Neural cell (in vitro differentiated cells): ENCODE data around the gene C11orf21. TPM values are rescaled to one million over a fixed set of nuclear protein-coding genes. Genes with fewer than 3 reads are reported as not detected.

Source experiments
- H2AFZ ChIP-seq: fragments of 200-600, 300-800 bp; sonication (generic), shearing (Covaris generic); 2 replicates; pipeline ENCODE4 v1.6.0; 2014; ENCODE audit warnings: low read depth, mild to moderate bottlenecking, antibody characterized with exemption, low read length, moderate library complexity
- H3F3A ChIP-seq: fragments of 200-600 bp; shearing (Covaris generic); 2 replicates; pipeline ENCODE4 v1.6.1; 2016; ENCODE audit warnings: mild to moderate bottlenecking, moderate library complexity, mixed read lengths, antibody characterized with exemption, low read length; ENCODE audit not compliant: insufficient read depth, poor library complexity, severe bottlenecking
- H3K27ac ChIP-seq: fragments of 200-600, 300-800 bp; sonication (generic), shearing (Covaris generic); 2 replicates; pipeline ENCODE4 v1.5.1; 2014; ENCODE audit warnings: mild to moderate bottlenecking, low read length, moderate library complexity
- H3K27me3 ChIP-seq: fragments of 300-800, 200-600 bp; sonication (generic), shearing (Covaris generic); 2 replicates; pipeline ENCODE4 v1.6.0; 2014; ENCODE audit warnings: mild to moderate bottlenecking, low read depth, low read length, moderate library complexity; ENCODE audit not compliant: insufficient read depth
- H3K36me3 ChIP-seq: fragments of 300-800, 200-600 bp; sonication (generic), shearing (Covaris generic); 2 replicates; pipeline ENCODE4 v1.5.1; 2014; ENCODE audit warnings: mild to moderate bottlenecking, antibody characterized with exemption, low read length, moderate library complexity; ENCODE audit not compliant: insufficient read depth
- H3K4me2 ChIP-seq: fragments of 300-800, 200-600 bp; sonication (generic), shearing (Covaris generic); 2 replicates; pipeline ENCODE4 v1.6.0; 2014; ENCODE audit warnings: mild to moderate bottlenecking, low read length
- H3K4me3 ChIP-seq: fragments of 300-800, 200-600 bp; sonication (generic), shearing (Covaris generic); 2 replicates; pipeline ENCODE4 v1.5.1; 2014; ENCODE audit warnings: mild to moderate bottlenecking, low read length, moderate library complexity
- H3K79me2 ChIP-seq: fragments of 200-600 bp; shearing (Covaris generic); replicated peaks from 2 replicates; pipeline ENCODE4 v1.6.0; 2014; ENCODE audit warnings: mild to moderate bottlenecking, low read length, moderate library complexity; ENCODE audit not compliant: insufficient read depth
- H3K9ac ChIP-seq: fragments of 300-800, 200-600 bp; sonication (generic), shearing (Covaris generic); 2 replicates; pipeline ENCODE4 v1.6.1; 2016; ENCODE audit warnings: mild to moderate bottlenecking, low read length, mixed read lengths
- H3K9me2 ChIP-seq: fragments of 200-600 bp; shearing (Covaris generic); 2 replicates; pipeline ENCODE4 v1.6.1; 2016; ENCODE audit warnings: mild to moderate bottlenecking, low read length, mixed read lengths; ENCODE audit not compliant: insufficient read depth
- H3K9me3 ChIP-seq: fragments of 200-600, 300-800 bp; sonication (generic), shearing (Covaris generic); 2 replicates; pipeline ENCODE4 v1.6.1; 2016; ENCODE audit warnings: mild to moderate bottlenecking, mixed run types, low read length, moderate library complexity, mixed read lengths
- H4K20me1 ChIP-seq: fragments of 200-600 bp; shearing (Covaris generic); 2 replicates; pipeline ENCODE4 v1.6.1; 2016; ENCODE audit warnings: mild to moderate bottlenecking, mixed run types; ENCODE audit not compliant: insufficient read depth
- EP300 ChIP-seq: fragments of 450-650 bp; conservative IDR thresholded peaks from 2 replicates; pipeline ENCODE4 v1.6.1; 2014; ENCODE audit warnings: antibody characterized with exemption, mild to moderate bottlenecking, moderate library complexity; ENCODE audit not compliant: poor library complexity, severe bottlenecking
- EZH2 ChIP-seq: fragments of 200-600, 300-800 bp; shearing (Covaris generic), sonication (generic); IDR thresholded peaks from 2 replicates; pipeline ENCODE4 v1.6.1; 2014; ENCODE audit warnings: antibody characterized with exemption, low read length, borderline replicate concordance, mild to moderate bottlenecking; ENCODE audit not compliant: insufficient read depth, poor library complexity, severe bottlenecking
- MXI1 ChIP-seq: fragments of 450-650 bp; conservative IDR thresholded peaks from 2 replicates; pipeline ENCODE4 v1.6.1; 2014; ENCODE audit warnings: antibody characterized with exemption, mild to moderate bottlenecking; ENCODE audit not compliant: poor library complexity, severe bottlenecking
- POLR2AphosphoS5 ChIP-seq: IDR thresholded peaks from 2 replicates; pipeline ENCODE4 v1.6.1; 2012
- RAD21 ChIP-seq: fragments of 450-650 bp; conservative IDR thresholded peaks from 2 replicates; pipeline ENCODE4 v1.6.1; 2014; ENCODE audit warnings: antibody characterized with exemption, mild to moderate bottlenecking, moderate library complexity
- REST ChIP-seq: IDR thresholded peaks from 2 replicates; pipeline ENCODE4 v1.6.1; 2012; ENCODE audit warnings: borderline replicate concordance
- SMC3 ChIP-seq: fragments of 450-650 bp; conservative IDR thresholded peaks from 2 replicates; pipeline ENCODE4 v1.6.1; 2014; ENCODE audit warnings: antibody characterized with exemption, mild to moderate bottlenecking, moderate library complexity; ENCODE audit not compliant: poor library complexity
- TAF1 ChIP-seq: IDR thresholded peaks from 2 replicates; pipeline ENCODE4 v1.6.1; 2012; ENCODE audit warnings: low read depth
- polyA plus RNA-seq: library from polyadenylated mRNA; depleted of rRNA; stranded (reverse); fragments of >200 nt; gene quantifications from 2 replicates; pipeline ENCODE4 v1.2.3, GENCODE V29; 2014
- TF ChIP-seq, protein P1 (sequence below): fragments of 450-650 bp; IDR thresholded peaks from 2 replicates; pipeline ENCODE4 v1.5.1; 2014; ENCODE audit warnings: antibody characterized with exemption, mild to moderate bottlenecking, moderate library complexity; ENCODE audit not compliant: poor library complexity, severe bottlenecking

The C11orf21 gene
- polyA plus RNA-seq, 1 donor from 2014 or later, result not detected

DNA sequence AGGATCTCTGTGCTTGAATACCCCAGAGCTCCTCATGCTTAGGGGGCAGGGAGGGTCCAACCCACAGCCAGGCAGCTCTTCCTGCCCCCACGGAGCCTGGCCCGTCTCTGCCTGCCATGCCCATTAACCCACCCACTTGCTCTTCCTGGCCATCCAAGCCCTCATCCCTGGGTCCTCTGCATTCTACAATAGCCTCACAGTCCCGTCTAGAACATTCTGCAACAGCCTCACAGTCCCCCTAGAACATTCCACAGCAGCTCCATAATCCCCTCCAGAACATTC is 15.2 kb upstream of the C11orf21 start:
- H3K9ac ChIP-seq, result no peak overlapping the region
- H3K79me2 ChIP-seq, result no peaks in the 10 kb centered on the region
- no peaks in the 10 kb centered on the region for H3K27me3 ChIP-seq
- H3K4me2 ChIP-seq, result no peak overlapping the region
- no peak overlapping the region for H2AFZ ChIP-seq
- TF ChIP-seq RAD21 (no peak), TAF1 (no peak), POLR2AphosphoS5 (no peak), EP300 (no peak), MXI1 (no peak), REST (no peak), SMC3 (no peak), EZH2 (no peak)
- TF ChIP-seq, protein P1, sequence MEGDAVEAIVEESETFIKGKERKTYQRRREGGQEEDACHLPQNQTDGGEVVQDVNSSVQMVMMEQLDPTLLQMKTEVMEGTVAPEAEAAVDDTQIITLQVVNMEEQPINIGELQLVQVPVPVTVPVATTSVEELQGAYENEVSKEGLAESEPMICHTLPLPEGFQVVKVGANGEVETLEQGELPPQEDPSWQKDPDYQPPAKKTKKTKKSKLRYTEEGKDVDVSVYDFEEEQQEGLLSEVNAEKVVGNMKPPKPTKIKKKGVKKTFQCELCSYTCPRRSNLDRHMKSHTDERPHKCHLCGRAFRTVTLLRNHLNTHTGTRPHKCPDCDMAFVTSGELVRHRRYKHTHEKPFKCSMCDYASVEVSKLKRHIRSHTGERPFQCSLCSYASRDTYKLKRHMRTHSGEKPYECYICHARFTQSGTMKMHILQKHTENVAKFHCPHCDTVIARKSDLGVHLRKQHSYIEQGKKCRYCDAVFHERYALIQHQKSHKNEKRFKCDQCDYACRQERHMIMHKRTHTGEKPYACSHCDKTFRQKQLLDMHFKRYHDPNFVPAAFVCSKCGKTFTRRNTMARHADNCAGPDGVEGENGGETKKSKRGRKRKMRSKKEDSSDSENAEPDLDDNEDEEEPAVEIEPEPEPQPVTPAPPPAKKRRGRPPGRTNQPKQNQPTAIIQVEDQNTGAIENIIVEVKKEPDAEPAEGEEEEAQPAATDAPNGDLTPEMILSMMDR, result no peak
- no peaks in the 10 kb centered on the region for H3K9me2 ChIP-seq
- H3K4me3 ChIP-seq, result no peak overlapping the region
- no peaks in the 10 kb centered on the region for H3K36me3 ChIP-seq
- H3K27ac ChIP-seq, result no peak overlapping the region
- H4K20me1 ChIP-seq, result no peaks in the 10 kb centered on the region
- no peaks in the 10 kb centered on the region for H3F3A ChIP-seq
- H3K9me3 ChIP-seq, result no peaks in the 10 kb centered on the region

GRCh38 chr11:2316169-2316962 is 14.6 kb upstream of the C11orf21 start:
- Histone ChIP-seq H3K79me2 (no peaks in the 10 kb centered on the region), H3K4me2 (no peak overlapping the region), H3K9me3 (no peaks in the 10 kb centered on the region), H3K27ac (no peak overlapping the region), H3K9ac (no peak overlapping the region), H2AFZ (no peak overlapping the region), H3K9me2 (no peaks in the 10 kb centered on the region), H4K20me1 (no peaks in the 10 kb centered on the region), H3F3A (no peaks in the 10 kb centered on the region), H3K27me3 (no peaks in the 10 kb centered on the region), H3K36me3 (no peaks in the 10 kb centered on the region), H3K4me3 (no peak overlapping the region)
- no peak for TF ChIP-seq POLR2AphosphoS5
- TF ChIP-seq RAD21, result no peak
- TF ChIP-seq MXI1, result no peak
- TF ChIP-seq REST, result no peak
- TF ChIP-seq EP300, result no peak
- TF ChIP-seq, protein P1, result no peak
- TF ChIP-seq EZH2, result no peak
- no peak for TF ChIP-seq TAF1
- TF ChIP-seq SMC3, result no peak
